Astrocyte (in vitro differentiated cells and primary cell): ENCODE measurements around the gene SLC24A4.

ENCODE experiments used
- CTCF ChIP-seq: IDR thresholded peaks from 2 replicates; pipeline ENCODE4 v1.5.1; 2011; ENCODE audit warnings: low read depth, mild to moderate bottlenecking, inconsistent platforms, low read length, moderate library complexity; ENCODE audit not compliant: insufficient read depth
- EZH2 ChIP-seq: IDR thresholded peaks from 2 replicates; pipeline ENCODE4 v1.6.1; 2012; ENCODE audit warnings: mild to moderate bottlenecking, low read length, inconsistent platforms; ENCODE audit not compliant: insufficient read depth

- no peak for TF ChIP-seq CTCF
- TF ChIP-seq EZH2, result no peak
These were observed 120.8 kb downstream of the SLC24A4 start for GRCh38 chr14:92443741-92444140.
